Natural killer cell (primary cell): ENCODE measurements around the gene PAK6. TPM values are rescaled to one million over a fixed set of nuclear protein-coding genes. Genes with fewer than 3 reads are reported as not detected.

Source experiments
- ATAC-seq, 3 donors: fragments of 150-1000 bp in 2 of 3; fragments of 200-7000 bp in 1 of 3; cut with Tn5 transposase; 1 replicate in 1 of 3; 2 replicates in 2 of 3; pipeline ENCODE4 v1.10.0; 2021; ENCODE audit warnings: mild to moderate bottlenecking in 2 of 3, moderate library complexity in 2 of 3
- DNase-seq, 2 donors: peaks; one replicate each; pipeline versions ENCODE4 v3.0.0 to v3.0.0-alpha.2; 2013 to 2021; ENCODE audit warnings: mixed read lengths in 1 of 2
- H3K27ac ChIP-seq: one replicate; pipeline ENCODE4 v1.5.1; 2013; ENCODE audit warnings: mild to moderate bottlenecking, low read length
- H3K27me3 ChIP-seq: one replicate; pipeline ENCODE4 v1.6.1; 2013; ENCODE audit warnings: low read length; ENCODE audit not compliant: control insufficient read depth, insufficient read depth
- H3K36me3 ChIP-seq: one replicate; pipeline ENCODE4 v1.6.1; 2013; ENCODE audit warnings: low read length; ENCODE audit not compliant: control insufficient read depth, insufficient read depth
- H3K4me1 ChIP-seq: one replicate; pipeline ENCODE4 v1.6.1; 2013; ENCODE audit warnings: low read length; ENCODE audit not compliant: control insufficient read depth, insufficient read depth
- H3K4me3 ChIP-seq: one replicate; pipeline ENCODE4 v1.5.1; 2013; ENCODE audit warnings: low read length
- H3K9me3 ChIP-seq: one replicate; pipeline ENCODE4 v1.6.1; 2013; ENCODE audit warnings: low read length; ENCODE audit not compliant: control insufficient read depth, insufficient read depth
- H3K27ac Mint-ChIP-seq, 2 donors: one replicate each; pipeline ENCODE4 v1.8.0; 2022; ENCODE audit warnings: mild to moderate bottlenecking in 2 of 2, mixed read lengths in 2 of 2, moderate library complexity in 1 of 2
- H3K27me3 Mint-ChIP-seq, 2 donors: one replicate each; pipeline ENCODE4 v1.8.0; 2022; ENCODE audit warnings: low read depth in 2 of 2, mixed read lengths in 2 of 2
- H3K36me3 Mint-ChIP-seq: one replicate; pipeline ENCODE4 v1.8.0; 2022; ENCODE audit warnings: mixed read lengths
- H3K4me1 Mint-ChIP-seq, 2 donors: one replicate each; pipeline ENCODE4 v1.8.0; 2022; ENCODE audit warnings: mixed read lengths in 2 of 2
- H3K4me3 Mint-ChIP-seq: one replicate; pipeline ENCODE4 v1.8.0; 2022; ENCODE audit warnings: mild to moderate bottlenecking, moderate library complexity, mixed read lengths
- H3K9me3 Mint-ChIP-seq, 2 donors: one replicate each; pipeline ENCODE4 v1.8.0; 2022; ENCODE audit warnings: mixed read lengths in 2 of 2
- WGBS: methylation state at CpG from one replicate; pipeline ENCODE4 v1.1.7; 2013; ENCODE audit warnings: missing lambda C conversion rate; ENCODE audit not compliant: insufficient coverage; 5-methylcytosine and 5-hydroxymethylcytosine counted together
- intact Hi-C: fragments of 100-400 bp; cut with micrococcal nuclease; formaldehyde crosslinking; loops from one replicate; pipeline ENCODE4 v1.14.2; 2022
- total RNA-seq, 4 donors: library from RNA; stranded (reverse); fragments of 120-200 nt in 1 of 4; gene quantifications; one replicate each; pipeline versions ENCODE4 v1.2.3 to v1.2.4, GENCODE V29; 2013 to 2022
- TF ChIP-seq, protein P1 (sequence below): fragments of 200-600 bp; IDR thresholded peaks from one replicate; pipeline ENCODE4 v1.8.0; 2022; ENCODE audit warnings: antibody characterized with exemption

PAK6 gene
- total RNA-seq = 10 to 100 TPM in 1 of 3 donors, 1 to 10 TPM in 2; 7.6 to 10.9 (median 7.9) TPM
- 3.4 TPM for total RNA-seq (2013)

DNA sequence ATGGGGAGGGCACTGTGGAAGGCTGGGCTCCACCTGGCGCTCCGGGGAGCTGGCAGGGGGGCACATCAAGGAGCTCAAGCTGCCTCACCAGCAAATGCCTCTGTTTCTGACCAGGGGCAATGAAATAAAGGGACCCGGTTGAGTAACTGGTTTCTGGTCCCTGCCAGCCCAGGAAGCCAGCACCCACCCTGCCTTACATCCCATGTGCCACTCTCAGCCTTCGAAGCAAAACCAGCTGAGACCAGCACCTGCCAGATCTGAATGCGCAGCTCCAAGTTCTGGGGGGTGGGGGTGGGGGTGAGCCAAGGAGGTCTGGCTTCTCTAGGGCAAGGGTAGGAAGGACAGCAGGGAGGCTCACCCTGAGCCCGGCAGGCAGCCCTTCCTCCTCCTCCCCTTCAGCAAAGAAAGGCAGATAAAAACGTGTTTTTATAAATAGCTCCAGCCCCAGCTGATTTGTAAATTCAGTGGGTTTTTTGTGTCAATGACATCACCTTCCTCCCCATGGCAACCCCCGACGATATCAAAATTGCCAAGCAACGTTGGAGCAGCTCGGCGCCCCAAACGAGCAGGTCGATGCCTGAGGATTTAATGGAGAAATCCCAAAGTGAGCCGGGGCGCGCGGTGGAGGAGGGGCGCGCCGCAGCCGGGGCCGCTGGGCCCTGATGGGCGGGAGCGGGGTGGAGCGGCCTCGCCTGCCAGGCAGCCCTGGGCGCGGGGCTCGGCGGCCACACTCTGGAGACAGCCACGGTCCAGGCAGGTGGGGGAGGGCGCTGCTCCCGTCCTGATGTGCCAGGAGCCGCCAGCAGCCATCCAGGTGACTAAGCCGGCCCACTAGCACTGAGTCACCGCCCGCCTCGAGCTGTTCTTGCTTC, at the start of gene PAK6:
TSS of gene PAK6 (plus strand) at position 532 of the 872 bp plus-strand sequence. CDS start 25,723 bp downstream, outside the sequence.
- H3K36me3 Mint-ChIP-seq = no peaks in the 10 kb centered on the region

DNA sequence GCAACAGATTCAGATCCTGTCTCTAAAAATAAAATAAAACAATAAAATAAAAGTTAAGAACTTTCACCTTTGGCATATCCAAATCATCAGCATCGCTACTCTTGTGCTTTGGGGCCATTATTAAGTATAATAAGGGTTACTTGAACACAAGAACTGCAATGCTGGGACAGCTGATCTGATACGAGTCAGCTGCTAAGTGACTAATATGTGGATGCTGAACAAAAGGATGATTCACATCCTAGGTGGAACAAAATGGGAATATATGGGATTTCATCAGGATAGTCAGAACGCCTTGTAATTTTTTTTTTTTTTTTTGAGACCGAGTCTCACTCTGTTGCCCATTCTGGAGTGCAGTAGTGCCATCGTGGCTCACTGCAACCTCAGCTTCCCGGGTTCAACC, 48.3 kb upstream of the PAK6 start:
- no peak for ATAC-seq

More for the DNA sequence above, at the start of gene PAK6:
- TF ChIP-seq, protein P1, sequence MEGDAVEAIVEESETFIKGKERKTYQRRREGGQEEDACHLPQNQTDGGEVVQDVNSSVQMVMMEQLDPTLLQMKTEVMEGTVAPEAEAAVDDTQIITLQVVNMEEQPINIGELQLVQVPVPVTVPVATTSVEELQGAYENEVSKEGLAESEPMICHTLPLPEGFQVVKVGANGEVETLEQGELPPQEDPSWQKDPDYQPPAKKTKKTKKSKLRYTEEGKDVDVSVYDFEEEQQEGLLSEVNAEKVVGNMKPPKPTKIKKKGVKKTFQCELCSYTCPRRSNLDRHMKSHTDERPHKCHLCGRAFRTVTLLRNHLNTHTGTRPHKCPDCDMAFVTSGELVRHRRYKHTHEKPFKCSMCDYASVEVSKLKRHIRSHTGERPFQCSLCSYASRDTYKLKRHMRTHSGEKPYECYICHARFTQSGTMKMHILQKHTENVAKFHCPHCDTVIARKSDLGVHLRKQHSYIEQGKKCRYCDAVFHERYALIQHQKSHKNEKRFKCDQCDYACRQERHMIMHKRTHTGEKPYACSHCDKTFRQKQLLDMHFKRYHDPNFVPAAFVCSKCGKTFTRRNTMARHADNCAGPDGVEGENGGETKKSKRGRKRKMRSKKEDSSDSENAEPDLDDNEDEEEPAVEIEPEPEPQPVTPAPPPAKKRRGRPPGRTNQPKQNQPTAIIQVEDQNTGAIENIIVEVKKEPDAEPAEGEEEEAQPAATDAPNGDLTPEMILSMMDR = no peak
- DNase-seq = peak in 1 of 2 donors; percentile 39
- Histone ChIP-seq H3K36me3 (no peaks in the 10 kb centered on the region), H3K4me3 (no peak within 1 kb of the TSS), H3K27ac (no peak within 1 kb of the TSS), H3K9me3 (no peaks in the 10 kb centered on the region), H3K4me1 (peaks cover 16% of the 10 kb centered on the region), H3K27me3 (peaks cover 13% of the 10 kb centered on the region)
- intact Hi-C loops = loop anchor here (5.0 kb wide), 1 partner anchor 34 kb away; no protein-coding TSS in a partner anchor
- H3K27me3 Mint-ChIP-seq = peaks cover 16 to 25% of the 10 kb centered on the region in 2 donors
- H3K9me3 Mint-ChIP-seq = no peaks in the 10 kb centered on the region
- 8% methylated on average over 37 of the region's 39 CpGs for WGBS
- peak within 1 kb of the TSS in 1 of 2 donors; percentile 59 for H3K27ac Mint-ChIP-seq
- H3K4me1 Mint-ChIP-seq = peaks cover 7 to 11% of the 10 kb centered on the region in 2 donors
- peak; percentile 48 to 78 (median 72) for ATAC-seq
- H3K4me3 Mint-ChIP-seq = peak within 1 kb of the TSS; percentile 59

DNA sequence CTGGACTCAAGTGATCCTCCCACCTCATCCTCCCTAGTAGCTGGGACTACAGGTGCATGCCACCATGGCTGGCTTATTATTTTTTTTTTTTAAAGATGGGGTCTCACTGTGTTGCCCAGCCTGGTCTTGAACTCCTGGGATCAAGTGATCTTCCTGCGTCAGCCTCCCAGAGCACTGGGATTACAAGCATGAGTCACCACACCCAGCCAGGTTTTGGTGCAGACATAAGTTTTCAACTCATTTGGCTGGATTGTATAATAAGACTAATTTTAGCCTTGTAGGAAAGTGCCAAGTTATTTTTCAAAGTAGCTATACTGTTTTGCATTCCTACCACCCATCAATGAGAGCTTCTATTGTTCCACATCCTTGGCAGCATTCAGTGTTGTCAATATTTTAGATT, 45.9 kb upstream of the PAK6 start:
- 100% methylated on average over 1 of the region's 1 CpG for WGBS
- H3K27me3 Mint-ChIP-seq = no peaks in the 10 kb centered on the region
- H3K27ac Mint-ChIP-seq = no peak overlapping the region
- H3K4me1 Mint-ChIP-seq = peaks cover 8 to 10% of the 10 kb centered on the region in 2 donors
- Histone ChIP-seq H3K36me3 (no peaks in the 10 kb centered on the region), H3K27me3 (no peaks in the 10 kb centered on the region), H3K4me1 (peaks cover 2% of the 10 kb centered on the region), H3K9me3 (no peaks in the 10 kb centered on the region), H3K27ac (no peak overlapping the region), H3K4me3 (no peak overlapping the region)
- H3K4me3 Mint-ChIP-seq = no peak overlapping the region
- TF ChIP-seq, protein P1 = no peak
- no peaks in the 10 kb centered on the region for H3K9me3 Mint-ChIP-seq
- intact Hi-C loops = no loop called here
- no peaks in the 10 kb centered on the region for H3K36me3 Mint-ChIP-seq
- ATAC-seq (no peak), DNase-seq (no peak)

More for the DNA sequence above, 48.3 kb upstream of the PAK6 start:
- no peaks in the 10 kb centered on the region for H3K36me3 ChIP-seq
- Mint-ChIP-seq H3K9me3 (no peaks in the 10 kb centered on the region), H3K4me3 (no peak overlapping the region), H3K27ac (no peak overlapping the region), H3K27me3 (no peaks in the 10 kb centered on the region), H3K4me1 (no peaks in the 10 kb centered on the region), H3K36me3 (no peaks in the 10 kb centered on the region)
- no peak for DNase-seq
- no peaks in the 10 kb centered on the region for H3K4me1 ChIP-seq
- TF ChIP-seq, protein P1 = no peak
- no peaks in the 10 kb centered on the region for H3K27me3 ChIP-seq
- H3K9me3 ChIP-seq = no peaks in the 10 kb centered on the region
- 98% methylated on average over 6 of the region's 6 CpGs for WGBS
- H3K27ac ChIP-seq = no peak overlapping the region
- intact Hi-C loops = no loop called here
- H3K4me3 ChIP-seq = no peak overlapping the region
